Neuronal stem cell (in vitro differentiated cells): Measurements from ENCODE around the gene POSTN.

Source experiments
- DNase-seq: peaks from one replicate; pipeline ENCODE4 v3.0.0-alpha.2; 2013; ENCODE audit warnings: low spot score
- H2AFZ ChIP-seq: one replicate; pipeline ENCODE4 v1.6.1; 2013; ENCODE audit warnings: mild to moderate bottlenecking, low read length, inconsistent platforms
- H2AK5ac ChIP-seq: 2 replicates; pipeline ENCODE4 v1.6.1; 2013; ENCODE audit warnings: low read depth, mild to moderate bottlenecking, inconsistent platforms, low read length, moderate library complexity, mixed read lengths
- H2BK120ac ChIP-seq: 2 replicates; pipeline ENCODE4 v1.6.1; 2013; ENCODE audit warnings: low read depth, mild to moderate bottlenecking, inconsistent platforms, low read length, moderate library complexity, mixed read lengths
- H2BK12ac ChIP-seq: one replicate; pipeline ENCODE4 v1.6.1; 2013; ENCODE audit warnings: low read length, inconsistent platforms
- H2BK15ac ChIP-seq: 2 replicates; pipeline ENCODE4 v1.6.1; 2013; ENCODE audit warnings: mild to moderate bottlenecking, low read length, inconsistent platforms, mixed read lengths
- H2BK5ac ChIP-seq: one replicate; pipeline ENCODE4 v1.6.1; 2013; ENCODE audit warnings: inconsistent platforms, mild to moderate bottlenecking, low read length, moderate library complexity
- H3K14ac ChIP-seq: one replicate; pipeline ENCODE4 v1.6.1; 2013; ENCODE audit warnings: low read length, inconsistent platforms
- H3K18ac ChIP-seq: 2 replicates; pipeline ENCODE4 v1.6.1; 2013; ENCODE audit warnings: low read length, inconsistent platforms
- H3K23ac ChIP-seq: 2 replicates; pipeline ENCODE4 v1.6.1; 2013; ENCODE audit warnings: low read depth, mild to moderate bottlenecking, mixed read lengths, low read length, inconsistent platforms; ENCODE audit not compliant: poor library complexity
- H3K27ac ChIP-seq: replicated peaks from 3 replicates; pipeline ENCODE4 v1.5.1; 2013; ENCODE audit warnings: low read length, inconsistent platforms
- H3K27me3 ChIP-seq, 3 experiments: 2 replicates each; pipeline ENCODE4 v1.6.1; 2013; ENCODE audit warnings: low read length in 3 of 3, mild to moderate bottlenecking in 2 of 3, inconsistent platforms in 1 of 3, low read depth in 1 of 3, mixed read lengths in 1 of 3, moderate library complexity in 1 of 3; ENCODE audit not compliant: control insufficient read depth in 3 of 3, insufficient read depth in 3 of 3
- H3K36me3 ChIP-seq, 2 donors: replicated peaks in 1 of 2; 2 replicates each; pipeline ENCODE4 v1.6.1; 2013; ENCODE audit warnings: low read length in 2 of 2; ENCODE audit not compliant: control insufficient read depth in 2 of 2, insufficient read depth in 2 of 2
- H3K4ac ChIP-seq: 2 replicates; pipeline ENCODE4 v1.6.1; 2013; ENCODE audit warnings: inconsistent platforms, mild to moderate bottlenecking, low read length, moderate library complexity
- H3K4me1 ChIP-seq, 2 donors: 1 replicate in 1 of 2; 2 replicates in 1 of 2; pipeline ENCODE4 v1.6.1; 2013; ENCODE audit warnings: low read length in 2 of 2, low read depth in 1 of 2; ENCODE audit not compliant: control insufficient read depth in 2 of 2, insufficient read depth in 1 of 2
- H3K4me2 ChIP-seq: one replicate; pipeline ENCODE4 v1.6.1; 2013; ENCODE audit warnings: mild to moderate bottlenecking, low read length, inconsistent platforms; ENCODE audit not compliant: insufficient read depth, poor library complexity, severe bottlenecking
- H3K4me3 ChIP-seq, 2 donors: 2 replicates each; pipeline ENCODE4 v1.5.1; 2013; ENCODE audit warnings: low read length in 2 of 2, mild to moderate bottlenecking in 2 of 2, inconsistent platforms in 1 of 2, moderate library complexity in 1 of 2
- H3K79me1 ChIP-seq: one replicate; pipeline ENCODE4 v1.6.1; 2013; ENCODE audit warnings: low read depth, mild to moderate bottlenecking, inconsistent platforms, low read length, moderate library complexity
- H3K9ac ChIP-seq: one replicate; pipeline ENCODE4 v1.6.1; 2013; ENCODE audit warnings: mild to moderate bottlenecking, low read depth, low read length, inconsistent platforms; ENCODE audit not compliant: poor library complexity
- H3K9me3 ChIP-seq, 2 donors: replicated peaks in 1 of 2; 2 replicates each; pipeline versions ENCODE3 to v1.6.1; 2013; ENCODE audit warnings: low read length in 2 of 2, mild to moderate bottlenecking in 2 of 2, inconsistent platforms in 1 of 2, low read depth in 1 of 2, mixed read lengths in 1 of 2, moderate library complexity in 1 of 2; ENCODE audit not compliant: control insufficient read depth in 2 of 2, insufficient read depth in 1 of 2
- H4K8ac ChIP-seq: one replicate; pipeline ENCODE4 v1.6.1; 2013; ENCODE audit warnings: low read depth, mild to moderate bottlenecking, inconsistent platforms, low read length, moderate library complexity
- H4K91ac ChIP-seq: one replicate; pipeline ENCODE4 v1.6.1; 2013; ENCODE audit warnings: low read length, low read depth, mild to moderate bottlenecking, inconsistent platforms; ENCODE audit not compliant: poor library complexity
- whole genome bisulfite sequencing, 2 donors: extraction: QIAGEN DNeasy Blood & Tissue Kit; methylation state at CpG; one replicate each; pipeline ENCODE4 v1.1.7; 2013; ENCODE audit warnings: missing lambda C conversion rate in 2 of 2, mixed read lengths in 1 of 2; ENCODE audit not compliant: insufficient read length in 2 of 2, insufficient replicate concordance in 1 of 2; ENCODE audit errors: extremely low coverage in 2 of 2; 5-methylcytosine and 5-hydroxymethylcytosine counted together

POSTN gene

DNA sequence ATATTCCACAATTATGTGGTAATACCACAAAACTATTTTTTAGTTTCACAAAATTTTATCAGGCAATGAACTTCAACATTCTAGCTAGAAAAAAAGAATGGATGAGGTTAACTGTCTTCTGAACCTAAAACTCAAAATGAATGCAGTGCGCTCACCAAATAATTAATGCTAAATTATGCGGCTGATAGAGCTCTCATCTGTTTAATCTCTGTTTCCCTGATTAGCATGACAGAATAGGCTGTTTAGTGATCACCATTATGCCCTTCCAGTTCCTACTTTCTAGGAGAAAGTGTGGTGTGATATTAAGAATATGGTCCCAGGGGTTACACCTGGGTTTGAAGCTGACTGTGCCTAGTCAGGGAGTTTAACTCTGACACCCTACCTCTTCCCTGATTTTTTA lies 42.8 kb upstream of the POSTN start:
- no peaks in the 10 kb centered on the region for H3K9me3 ChIP-seq
- H2AK5ac ChIP-seq: no peak overlapping the region
- peaks cover 2 to 23% of the 10 kb centered on the region in 2 donors for H3K4me1 ChIP-seq
- no peak overlapping the region for H3K23ac ChIP-seq
- H4K91ac ChIP-seq: no peak overlapping the region
- no peaks in the 10 kb centered on the region for H3K27me3 ChIP-seq
- no peak overlapping the region for H3K4me3 ChIP-seq
- H2BK12ac ChIP-seq: no peak overlapping the region
- no peak overlapping the region for H2BK120ac ChIP-seq
- peaks cover 0 to 5% of the 10 kb centered on the region in 2 donors for H3K36me3 ChIP-seq
- H2AFZ ChIP-seq: no peak overlapping the region
- H4K8ac ChIP-seq: no peak overlapping the region
- H3K9ac ChIP-seq: no peak overlapping the region
- no peaks in the 10 kb centered on the region for H3K79me1 ChIP-seq
- no peak overlapping the region for H2BK5ac ChIP-seq
- WGBS, 2 donors: no CpG with 5 or more reads among the region's 2 CpGs
- no peak overlapping the region for H3K4me2 ChIP-seq
- H3K27ac ChIP-seq: no peak overlapping the region
- H3K18ac ChIP-seq: no peak overlapping the region
- H3K14ac ChIP-seq: no peak overlapping the region
- H2BK15ac ChIP-seq: no peak overlapping the region
- H3K4ac ChIP-seq: no peak overlapping the region
- DNase-seq: no peak

DNA sequence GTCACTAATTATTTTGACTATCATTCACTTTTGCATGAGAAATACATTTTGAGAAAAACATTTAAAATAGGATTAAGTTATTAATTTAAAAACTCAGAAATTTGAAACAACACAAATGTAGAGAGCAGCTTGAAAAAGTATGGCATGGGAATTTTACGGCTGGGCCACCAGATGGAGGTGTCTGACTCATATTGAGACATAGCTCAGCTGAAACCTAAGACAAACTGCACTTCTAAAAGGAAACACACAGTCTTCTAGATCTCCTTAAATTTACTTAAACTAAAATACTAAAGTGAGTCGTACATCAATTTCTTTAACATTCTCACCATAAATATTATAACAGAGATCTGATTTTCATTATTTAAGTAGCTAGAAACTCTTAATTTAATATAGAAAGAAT lies 41.9 kb upstream of the POSTN start:
- no peaks in the 10 kb centered on the region for H3K79me1 ChIP-seq
- H4K91ac ChIP-seq: no peak overlapping the region
- peaks cover 0 to 5% of the 10 kb centered on the region in 2 donors for H3K36me3 ChIP-seq
- no peak overlapping the region for H3K23ac ChIP-seq
- H3K27ac ChIP-seq: no peak overlapping the region
- H2AK5ac ChIP-seq: no peak overlapping the region
- no peak overlapping the region for H3K9ac ChIP-seq
- H3K9me3 ChIP-seq: no peaks in the 10 kb centered on the region
- no peak overlapping the region for H3K14ac ChIP-seq
- H2BK120ac ChIP-seq: no peak overlapping the region
- no CpG with 5 or more reads among the region's 2 CpGs for WGBS, 2 donors
- H2BK5ac ChIP-seq: no peak overlapping the region
- H3K4me3 ChIP-seq: no peak overlapping the region
- no peaks in the 10 kb centered on the region for H3K27me3 ChIP-seq
- no peak overlapping the region for H2BK15ac ChIP-seq
- no peak overlapping the region for H3K18ac ChIP-seq
- H3K4me1 ChIP-seq: peaks cover 2 to 16% of the 10 kb centered on the region in 2 donors
- H2BK12ac ChIP-seq: no peak overlapping the region
- no peak overlapping the region for H3K4ac ChIP-seq
- H3K4me2 ChIP-seq: no peak overlapping the region
- no peak for DNase-seq
- no peak overlapping the region for H2AFZ ChIP-seq
- no peak overlapping the region for H4K8ac ChIP-seq

DNA sequence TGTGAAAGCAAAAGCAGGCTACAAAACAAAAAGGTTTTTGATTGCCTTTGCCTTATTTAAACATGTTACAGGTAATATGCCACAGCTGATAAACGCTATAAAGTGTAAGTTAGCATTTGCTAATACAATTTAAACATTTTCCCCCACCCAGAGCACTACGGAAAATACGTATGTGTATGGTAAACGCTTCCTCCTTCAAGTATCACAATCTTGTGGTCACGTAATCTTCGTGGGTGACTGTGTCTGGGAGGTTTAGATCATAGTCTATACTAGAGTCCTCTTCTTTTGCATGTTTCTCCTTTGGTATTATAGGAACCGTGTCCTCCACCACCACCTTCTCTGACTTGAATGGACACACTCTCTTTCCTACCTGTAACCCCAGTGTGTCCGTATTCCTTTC lies 38.1 kb upstream of the POSTN start:
- H3K4ac ChIP-seq: no peak overlapping the region
- H2AK5ac ChIP-seq: no peak overlapping the region
- no peak for DNase-seq
- WGBS, 2 donors: no CpG with 5 or more reads among the region's 8 CpGs
- no peak overlapping the region for H2BK12ac ChIP-seq
- H3K79me1 ChIP-seq: no peaks in the 10 kb centered on the region
- no peak overlapping the region for H3K27ac ChIP-seq
- H2BK5ac ChIP-seq: no peak overlapping the region
- H3K27me3 ChIP-seq: no peaks in the 10 kb centered on the region
- H3K18ac ChIP-seq: no peak overlapping the region
- no peak overlapping the region for H4K91ac ChIP-seq
- H3K14ac ChIP-seq: no peak overlapping the region
- H3K9ac ChIP-seq: no peak overlapping the region
- H3K4me1 ChIP-seq: peaks cover 0 to 8% of the 10 kb centered on the region in 2 donors
- no peaks in the 10 kb centered on the region for H3K9me3 ChIP-seq
- H3K36me3 ChIP-seq: peaks cover 0 to 5% of the 10 kb centered on the region in 2 donors
- H3K4me2 ChIP-seq: no peak overlapping the region
- H2BK15ac ChIP-seq: no peak overlapping the region
- H4K8ac ChIP-seq: no peak overlapping the region
- H3K23ac ChIP-seq: no peak overlapping the region
- H2AFZ ChIP-seq: no peak overlapping the region
- H2BK120ac ChIP-seq: no peak overlapping the region
- H3K4me3 ChIP-seq: no peak overlapping the region

DNA sequence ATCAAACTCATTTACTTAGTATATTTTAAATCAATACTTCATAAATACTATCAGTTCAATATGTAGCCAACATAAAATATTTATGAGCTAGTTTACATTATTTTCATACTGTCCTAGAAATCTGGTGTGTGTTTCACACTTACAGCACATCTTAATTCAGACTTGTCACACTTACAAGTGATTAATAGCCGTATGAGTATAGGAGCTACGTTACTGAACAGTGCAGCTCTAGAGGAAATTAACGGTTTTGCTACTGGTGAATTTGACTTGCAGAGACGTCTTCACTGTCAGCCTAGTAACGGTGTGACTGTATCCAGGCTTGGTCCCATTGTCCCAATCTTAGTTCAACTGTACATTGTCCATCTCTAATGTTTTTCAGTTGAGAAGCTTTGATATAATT lies 33.7 kb upstream of the POSTN start:
- H3K4me1 ChIP-seq: no peaks in the 10 kb centered on the region
- H2BK120ac ChIP-seq: no peak overlapping the region
- H3K9me3 ChIP-seq: peaks cover 0 to 5% of the 10 kb centered on the region in 2 donors
- H2BK5ac ChIP-seq: no peak overlapping the region
- no peak overlapping the region for H4K8ac ChIP-seq
- no peak overlapping the region for H3K4me2 ChIP-seq
- H2BK15ac ChIP-seq: no peak overlapping the region
- H3K14ac ChIP-seq: no peak overlapping the region
- no peak overlapping the region for H2BK12ac ChIP-seq
- H3K27ac ChIP-seq: no peak overlapping the region
- no peak for DNase-seq
- no peak overlapping the region for H2AFZ ChIP-seq
- H3K4ac ChIP-seq: no peak overlapping the region
- H3K79me1 ChIP-seq: no peaks in the 10 kb centered on the region
- H3K36me3 ChIP-seq: peaks cover 0 to 5% of the 10 kb centered on the region in 2 donors
- H3K4me3 ChIP-seq: no peak overlapping the region
- H3K18ac ChIP-seq: no peak overlapping the region
- H3K23ac ChIP-seq: no peak overlapping the region
- no CpG with 5 or more reads among the region's 5 CpGs for WGBS, 2 donors
- H3K27me3 ChIP-seq: no peaks in the 10 kb centered on the region
- H2AK5ac ChIP-seq: no peak overlapping the region
- H4K91ac ChIP-seq: no peak overlapping the region
- H3K9ac ChIP-seq: no peak overlapping the region
